Endothelial cell of umbilical vein (primary cell): ENCODE measurements around the gene PRKAR2B.

ENCODE experiments used
- POLR2A ChIP-seq: IDR thresholded peaks from 2 replicates; pipeline ENCODE4 v1.6.1; 2012; ENCODE audit warnings: low read depth, mild to moderate bottlenecking, control low read depth, low read length
- POLR2AphosphoS5 ChIP-seq: IDR thresholded peaks from 2 replicates; pipeline ENCODE4 v1.6.1; 2012; ENCODE audit warnings: low read depth, mild to moderate bottlenecking, control low read depth, low read length, moderate library complexity; ENCODE audit not compliant: insufficient read depth
- TF ChIP-seq, protein P1 (sequence below), 2 donors: IDR thresholded peaks; 1 replicate in 1 of 2; 2 replicates in 1 of 2; pipeline ENCODE4 v1.5.1; 2011; ENCODE audit warnings: low read length in 2 of 2, mild to moderate bottlenecking in 2 of 2, moderate library complexity in 2 of 2, control low read depth in 1 of 2, inconsistent platforms in 1 of 2, low read depth in 1 of 2; ENCODE audit not compliant: insufficient read depth in 1 of 2; ENCODE audit errors: extremely low read depth in 1 of 2

GRCh38 chr7:107151538-107151937, 107.0 kb downstream of the PRKAR2B start:
- no peak for TF ChIP-seq POLR2AphosphoS5
- TF ChIP-seq POLR2A = no peak
- TF ChIP-seq, protein P1, sequence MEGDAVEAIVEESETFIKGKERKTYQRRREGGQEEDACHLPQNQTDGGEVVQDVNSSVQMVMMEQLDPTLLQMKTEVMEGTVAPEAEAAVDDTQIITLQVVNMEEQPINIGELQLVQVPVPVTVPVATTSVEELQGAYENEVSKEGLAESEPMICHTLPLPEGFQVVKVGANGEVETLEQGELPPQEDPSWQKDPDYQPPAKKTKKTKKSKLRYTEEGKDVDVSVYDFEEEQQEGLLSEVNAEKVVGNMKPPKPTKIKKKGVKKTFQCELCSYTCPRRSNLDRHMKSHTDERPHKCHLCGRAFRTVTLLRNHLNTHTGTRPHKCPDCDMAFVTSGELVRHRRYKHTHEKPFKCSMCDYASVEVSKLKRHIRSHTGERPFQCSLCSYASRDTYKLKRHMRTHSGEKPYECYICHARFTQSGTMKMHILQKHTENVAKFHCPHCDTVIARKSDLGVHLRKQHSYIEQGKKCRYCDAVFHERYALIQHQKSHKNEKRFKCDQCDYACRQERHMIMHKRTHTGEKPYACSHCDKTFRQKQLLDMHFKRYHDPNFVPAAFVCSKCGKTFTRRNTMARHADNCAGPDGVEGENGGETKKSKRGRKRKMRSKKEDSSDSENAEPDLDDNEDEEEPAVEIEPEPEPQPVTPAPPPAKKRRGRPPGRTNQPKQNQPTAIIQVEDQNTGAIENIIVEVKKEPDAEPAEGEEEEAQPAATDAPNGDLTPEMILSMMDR (IDR thresholded peaks at IDR 0.05; ENCODE audit: extremely low read depth in 1 of 2, insufficient read depth in 1 of 2, low read depth in 1 of 2, low read length in 2 of 2) = no peak
